SIG-M5 (cell line): ENCODE results near the gene GRB10.
"Not testable (repeated sequence)": the region's sequence is repeated elsewhere in the genome, so short reads cannot be mapped to it uniquely, and the experiment has no call there.

Experiments used
- DNase-seq: peaks from one replicate; lab custom pipeline; 2025; lab: John Stamatoyannopoulos, UW

Gene GRB10

GRCh38 chr7:50580057-50580456 lies 202.6 kb downstream of the GRB10 start:
- DNase-seq = no peak

DNA sequence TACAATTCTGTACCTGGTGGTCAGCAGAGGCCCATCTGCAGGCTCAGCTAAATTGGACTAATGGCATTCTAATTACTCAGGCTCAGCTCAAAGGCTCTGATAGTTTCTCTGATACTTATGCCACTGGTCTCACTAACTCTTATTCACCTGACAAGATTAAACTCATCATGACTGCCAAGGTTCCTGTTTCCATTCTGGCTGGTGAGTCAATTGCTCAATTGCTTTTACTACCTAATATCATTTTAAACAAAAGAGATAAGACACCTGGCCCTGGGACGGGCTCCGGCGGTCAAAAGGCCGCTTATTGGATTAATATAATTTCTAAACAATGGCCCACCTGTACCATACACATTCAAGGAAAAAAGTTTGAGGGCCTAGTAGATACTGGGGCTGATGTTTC lies 204.6 kb downstream of the GRB10 start:
- not testable (repeated sequence) for DNase-seq

- DNase-seq = no peak
Measured at GRCh38 chr7:50577569-50577968, 205.1 kb downstream of the GRB10 start.

- DNase-seq = not testable (repeated sequence)
Measured at GRCh38 chr7:50576388-50576787, 206.3 kb downstream of the GRB10 start.

DNA sequence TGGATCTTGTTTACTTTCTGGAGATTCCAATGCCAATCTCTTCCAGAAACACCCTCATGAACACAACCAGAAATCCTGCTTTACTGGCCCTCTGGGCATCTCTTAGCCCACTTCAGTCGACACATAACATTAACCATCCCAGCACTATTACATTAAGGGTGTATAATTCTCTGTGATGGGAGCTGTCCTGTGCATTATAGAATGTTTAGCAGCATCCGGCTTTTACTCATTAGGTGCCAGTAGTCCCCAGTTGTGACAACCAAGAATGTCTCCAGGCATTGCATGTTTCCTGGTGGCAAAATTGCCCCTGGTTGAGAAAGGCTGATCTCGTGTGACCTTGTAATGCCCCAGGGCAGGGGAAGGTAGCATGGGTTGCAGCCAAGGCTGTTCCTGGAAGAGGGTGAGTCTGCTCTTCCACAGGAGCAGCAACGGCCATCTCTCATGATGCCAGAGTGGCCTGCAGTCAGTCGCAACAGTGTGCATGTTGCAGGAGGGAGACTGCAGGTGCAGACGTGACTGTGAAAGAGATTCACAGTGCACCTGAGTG lies 214.9 kb downstream of the GRB10 start:
- no peak for DNase-seq

DNA sequence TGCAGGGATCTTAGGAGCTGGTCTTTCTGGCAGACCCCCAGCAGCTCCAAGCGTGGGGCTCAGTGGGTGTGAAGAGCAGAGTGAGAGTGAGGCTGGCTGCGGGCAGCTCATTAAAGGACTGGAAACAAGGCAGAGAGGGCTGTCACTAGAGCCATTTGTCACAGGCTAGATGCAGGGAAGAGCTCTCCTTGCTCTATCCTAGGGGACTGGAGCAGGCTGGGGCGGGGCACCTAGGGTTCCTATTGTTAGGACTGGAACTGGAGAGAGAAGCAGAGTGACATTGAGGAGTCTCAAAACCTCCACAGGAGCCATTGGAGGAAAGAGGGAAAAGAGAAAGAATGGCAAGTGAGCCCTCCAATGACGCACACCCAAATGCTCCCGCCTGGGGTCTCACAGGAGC lies 216.7 kb downstream of the GRB10 start:
- no peak for DNase-seq

- no peak for DNase-seq
Measured at GRCh38 chr7:50565559-50565916, 217.2 kb downstream of the GRB10 start.

DNA sequence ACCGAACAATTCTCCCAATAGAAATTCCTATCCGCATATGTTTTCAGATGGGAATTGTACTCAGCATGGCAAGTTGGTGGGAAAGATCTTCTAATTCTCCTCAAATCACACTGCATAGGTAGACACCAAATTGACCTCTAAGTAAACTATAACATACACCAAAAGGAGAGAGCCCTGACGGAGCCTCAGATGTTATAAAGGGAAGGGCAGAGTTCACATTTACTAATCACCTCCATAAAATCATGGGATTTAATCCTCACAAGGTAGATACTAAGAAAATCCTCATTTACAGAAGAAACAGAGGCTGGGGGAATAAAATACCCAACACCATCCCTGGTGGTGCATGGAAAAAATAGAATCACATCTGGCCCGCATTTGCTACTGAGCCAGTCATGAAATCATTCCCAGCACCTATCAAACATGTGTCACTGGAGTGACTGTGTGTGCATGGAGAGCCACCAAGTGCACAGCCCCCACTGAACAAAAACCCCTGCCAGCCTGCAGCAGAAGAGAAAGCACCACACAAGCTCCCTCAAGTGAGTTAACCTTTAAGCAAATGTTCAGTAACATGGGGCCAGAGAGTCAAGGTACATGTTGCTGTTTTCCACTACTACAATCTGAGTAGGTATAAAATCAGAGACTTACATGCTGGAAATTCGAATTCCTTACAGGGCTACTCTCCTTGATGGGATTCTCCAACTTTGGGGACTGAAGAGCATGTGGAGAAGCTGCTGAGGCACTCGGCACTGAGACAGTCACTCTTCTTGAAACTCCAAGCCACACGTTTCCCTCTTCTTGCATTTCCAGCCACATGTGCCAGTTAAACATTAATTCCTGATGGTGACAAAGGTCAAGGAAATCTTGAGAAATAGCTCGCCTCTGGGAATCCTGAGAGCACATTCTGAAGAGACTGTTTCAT lies 217.8 kb downstream of the GRB10 start, which contains the start of gene DDC:
DDC (minus strand) TSS at position 766 of the 919 bp plus-strand sequence. CDS start 21,320 bp downstream, outside the sequence.
- DNase-seq = no peak

GRCh38 chr7:50564171-50564570 lies 218.5 kb downstream of the GRB10 start:
- DNase-seq = no peak

DNA sequence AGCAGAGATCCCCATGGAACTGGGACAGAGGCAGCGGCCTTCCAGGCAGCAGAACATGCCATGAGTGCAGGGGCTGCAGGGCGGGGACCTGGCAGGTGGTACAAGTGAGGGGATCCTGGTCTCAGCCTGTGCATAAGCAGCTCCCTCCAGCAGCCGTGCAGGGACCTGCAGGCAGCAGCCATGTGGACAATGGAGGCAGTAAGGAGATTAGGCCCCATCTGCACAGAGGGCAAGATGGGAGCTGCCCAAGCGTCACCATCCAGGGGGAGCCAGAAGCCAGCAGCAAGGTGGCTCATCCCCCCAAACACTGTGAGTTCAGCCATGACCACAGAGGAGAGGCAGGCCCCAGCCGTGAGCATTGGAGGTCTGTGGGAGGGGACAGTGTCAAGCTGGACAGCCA lies 220.6 kb downstream of the GRB10 start:
- no peak for DNase-seq

DNA sequence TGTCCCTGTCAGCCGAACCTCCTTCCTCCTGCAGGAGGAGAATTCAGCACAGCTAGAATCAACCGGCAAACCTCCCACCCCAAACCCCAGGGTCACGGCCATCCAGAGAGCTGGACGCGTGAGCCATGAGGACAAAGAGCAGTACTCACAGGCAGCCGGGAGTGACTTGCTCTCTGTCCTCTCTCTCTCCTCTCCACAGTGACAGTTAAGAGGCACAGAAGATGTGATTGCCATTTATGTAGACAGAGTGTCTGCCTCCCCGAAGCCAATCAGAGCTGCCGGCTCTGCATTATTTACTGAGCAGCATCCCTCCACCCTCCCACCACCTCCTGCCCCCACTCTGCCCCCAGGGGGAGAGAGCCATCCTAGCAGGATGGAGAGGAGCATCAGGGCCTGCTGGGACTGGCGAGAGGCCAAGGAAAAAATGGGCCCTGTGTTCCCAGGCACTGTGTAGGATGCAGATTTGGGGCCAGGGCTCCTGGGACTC lies 221.8 kb downstream of the GRB10 start:
- DNase-seq = no peak

- no peak for DNase-seq
Measured at GRCh38 chr7:50559881-50560280, 222.8 kb downstream of the GRB10 start.

GRCh38 chr7:50558294-50559053 lies 224.2 kb downstream of the GRB10 start:
- DNase-seq = no peak

DNA sequence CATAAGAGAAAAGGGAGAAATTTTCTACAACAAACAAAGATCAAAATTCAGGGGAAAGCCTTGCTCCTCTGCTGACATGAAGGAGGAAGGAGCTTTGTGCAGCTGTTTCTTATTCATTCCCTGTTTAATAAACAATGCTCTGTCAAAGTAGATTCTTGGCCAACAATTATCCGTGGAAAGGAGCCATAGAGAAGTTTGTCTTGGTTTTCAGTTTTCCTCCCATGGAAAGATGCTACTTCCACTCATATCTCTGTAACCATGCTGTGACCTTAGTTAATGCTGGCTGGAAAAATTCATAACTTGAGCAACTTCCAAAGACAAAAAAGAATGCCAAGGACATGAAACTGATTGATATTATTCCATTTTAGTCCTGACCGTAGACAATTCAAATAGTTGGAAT lies 225.6 kb downstream of the GRB10 start:
- no peak for DNase-seq

GRCh38 chr7:50556247-50556991 lies 226.3 kb downstream of the GRB10 start:
- DNase-seq = no peak

DNA sequence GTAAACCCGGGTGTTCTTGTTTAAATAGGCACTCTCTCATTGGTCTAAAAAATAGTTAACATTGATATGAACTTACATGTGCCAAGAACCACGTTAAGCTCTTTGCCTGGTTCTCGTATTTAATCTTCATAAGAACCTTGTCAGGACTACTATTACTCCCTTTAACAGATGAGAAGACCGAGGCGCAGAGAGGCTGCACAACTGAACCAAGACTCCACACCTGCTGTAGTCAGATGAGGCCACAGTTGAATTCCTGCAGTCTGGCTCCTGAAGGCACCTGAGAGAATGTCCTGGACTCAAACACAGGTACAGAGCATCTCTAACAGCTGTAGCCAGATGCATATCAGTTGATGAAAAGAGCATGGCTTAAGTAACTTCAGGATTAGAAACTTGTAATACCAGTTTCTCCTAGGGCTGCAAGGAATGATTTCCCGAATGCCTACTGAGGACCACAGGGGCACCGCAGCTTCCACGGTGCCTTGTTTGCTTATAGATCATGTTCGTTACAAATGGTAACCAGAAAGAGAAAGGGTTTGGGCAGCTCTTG lies 227.0 kb downstream of the GRB10 start:
- no peak for DNase-seq

GRCh38 chr7:50554431-50555322 lies 228.0 kb downstream of the GRB10 start:
- no peak for DNase-seq

DNA sequence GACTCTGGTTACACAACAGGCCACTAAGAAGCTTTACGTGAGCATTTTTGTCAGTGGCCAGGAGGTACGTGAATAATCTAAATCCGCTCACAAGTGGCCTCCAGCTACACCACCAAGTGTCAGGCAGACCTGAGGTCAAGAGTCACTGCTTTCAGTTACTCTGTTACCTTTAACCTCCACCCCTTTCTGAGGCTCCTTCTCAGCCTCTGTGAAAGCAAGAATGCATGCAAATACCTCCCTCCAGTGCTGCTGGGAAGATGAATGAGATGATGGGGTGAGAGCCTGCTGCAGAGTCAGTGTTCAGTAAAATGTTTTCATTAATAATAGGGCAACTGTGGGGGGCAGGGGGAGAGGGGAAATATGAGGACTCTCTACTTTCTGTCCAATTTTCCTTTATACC lies 228.7 kb downstream of the GRB10 start:
- no peak for DNase-seq

GRCh38 chr7:50552921-50553320 lies 229.8 kb downstream of the GRB10 start:
- no peak for DNase-seq

DNA sequence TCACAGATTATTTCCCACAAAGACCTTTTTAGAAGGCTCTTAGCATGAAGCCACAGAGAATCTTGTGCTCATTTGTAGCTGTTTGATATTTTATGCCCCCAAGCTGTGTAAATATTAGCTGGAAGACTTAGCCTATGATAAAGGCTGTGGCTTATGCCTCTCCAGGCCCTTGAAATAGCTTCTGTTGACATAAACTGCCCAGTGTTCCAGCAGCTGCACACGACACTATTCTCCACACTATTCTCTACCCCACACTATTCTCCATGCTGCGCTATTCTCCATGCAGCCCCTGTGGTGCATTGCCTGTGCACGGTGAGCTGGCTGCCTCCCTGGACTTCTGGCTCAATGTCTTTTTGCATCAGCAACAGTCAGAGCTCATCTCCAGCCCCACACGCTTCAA lies 230.6 kb downstream of the GRB10 start:
- DNase-seq = no peak

- DNase-seq = not testable (repeated sequence)
Measured at GRCh38 chr7:50545613-50546012, 237.1 kb downstream of the GRB10 start.
